ENCODE data around the gene VPS37C.
A peak's percentile ranks its signal among the peaks of the same experiment; 100 is the strongest.

VPS37C gene

DNA sequence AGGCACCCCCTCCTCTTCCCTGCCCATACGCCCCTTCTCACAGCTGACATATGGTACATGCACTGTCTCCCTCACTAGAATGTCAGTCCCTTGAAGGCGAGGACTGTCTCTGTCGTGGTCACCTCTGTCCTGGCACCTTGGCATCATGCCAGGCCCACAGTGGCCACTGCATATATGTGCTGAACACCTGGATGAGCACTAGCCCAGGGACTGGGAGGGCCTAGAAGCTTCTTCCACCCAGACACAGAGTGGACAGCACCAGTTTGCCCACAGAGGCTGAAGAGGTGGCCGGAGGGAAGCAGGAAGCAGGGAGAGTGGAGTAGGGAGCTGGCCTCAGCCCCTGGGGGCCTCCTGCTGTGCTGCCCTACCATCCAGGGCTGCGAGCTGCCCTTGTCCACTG lies 28.6 kb downstream of the VPS37C start:
- DNase-seq (ENCODE audit: low spot score): no peak

- no peak for DNase-seq (ENCODE audit: low spot score)
Measured at GRCh38 chr11:61131998-61132555, 29.1 kb downstream of the VPS37C start.

DNA sequence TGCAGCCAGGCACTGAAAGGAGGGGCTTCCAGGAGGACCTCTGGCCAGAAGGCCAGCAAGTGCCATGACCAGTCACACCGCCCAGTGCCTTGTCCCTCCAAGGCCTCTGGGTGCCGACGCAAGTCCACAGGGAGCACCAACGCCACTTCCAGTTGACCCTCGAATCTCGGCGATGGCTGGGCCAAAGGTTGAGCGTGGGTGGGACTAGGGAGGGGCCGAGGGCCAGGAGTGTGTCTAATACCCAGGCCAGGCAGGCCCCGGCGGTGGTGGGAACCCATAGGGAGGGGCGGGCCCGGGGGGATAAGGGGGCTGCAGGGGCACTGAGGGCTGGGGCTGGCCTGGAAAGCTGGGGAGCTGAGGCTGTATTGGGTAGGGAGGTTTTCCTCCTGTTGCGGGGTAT lies 29.6 kb downstream of the VPS37C start:
- DNase-seq (ENCODE audit: low spot score): no peak

GRCh38 chr11:61131186-61131585 lies 30.0 kb downstream of the VPS37C start:
- DNase-seq (ENCODE audit: low spot score): no peak

DNA sequence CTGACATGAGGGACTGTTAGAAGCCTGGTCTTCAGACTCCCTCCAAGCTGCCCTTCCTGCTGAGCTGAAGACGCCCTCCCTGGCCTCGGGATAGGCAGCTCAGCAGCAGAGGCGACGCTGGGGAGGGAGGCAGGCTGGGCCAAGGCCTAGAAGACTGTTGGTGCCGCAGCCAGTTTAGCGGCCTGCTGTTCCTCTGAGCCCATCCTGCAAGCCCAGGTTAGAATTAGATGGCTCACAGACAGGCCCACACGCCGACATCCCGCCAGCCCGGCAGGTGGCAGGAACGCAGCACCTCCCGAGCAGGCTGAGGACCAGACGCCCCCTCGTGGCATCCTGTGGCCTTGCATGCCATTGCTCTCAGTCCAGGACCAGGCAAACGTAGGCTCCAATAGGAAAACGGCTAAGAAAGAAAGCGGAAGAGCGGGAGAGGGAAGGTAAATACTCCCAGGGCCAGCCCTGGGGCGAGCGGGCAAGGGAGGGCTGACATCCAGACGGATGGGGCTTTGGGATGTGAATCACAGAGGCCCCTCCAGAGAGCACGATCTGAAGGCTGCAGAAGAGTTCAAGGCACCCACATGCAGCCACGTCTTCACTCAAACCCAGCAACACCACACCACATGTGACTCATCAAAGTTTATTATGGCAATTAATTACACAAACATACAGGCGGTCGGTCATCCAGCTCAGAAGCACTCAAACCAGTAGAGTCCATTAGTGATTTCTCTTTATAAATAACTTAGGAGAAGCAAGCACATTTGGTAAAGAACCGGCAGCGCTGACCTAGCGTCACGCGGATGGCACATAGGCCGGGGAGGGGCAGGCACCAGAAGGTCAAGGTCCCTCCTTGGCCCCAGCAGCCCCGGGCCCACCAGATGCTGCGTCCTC lies 31.3 kb downstream of the VPS37C start:
- peak; percentile 100 for DNase-seq (ENCODE audit: low spot score)

- DNase-seq (ENCODE audit: low spot score): no peak
Measured at GRCh38 chr11:61128947-61129638, 32.1 kb downstream of the VPS37C start.

DNA sequence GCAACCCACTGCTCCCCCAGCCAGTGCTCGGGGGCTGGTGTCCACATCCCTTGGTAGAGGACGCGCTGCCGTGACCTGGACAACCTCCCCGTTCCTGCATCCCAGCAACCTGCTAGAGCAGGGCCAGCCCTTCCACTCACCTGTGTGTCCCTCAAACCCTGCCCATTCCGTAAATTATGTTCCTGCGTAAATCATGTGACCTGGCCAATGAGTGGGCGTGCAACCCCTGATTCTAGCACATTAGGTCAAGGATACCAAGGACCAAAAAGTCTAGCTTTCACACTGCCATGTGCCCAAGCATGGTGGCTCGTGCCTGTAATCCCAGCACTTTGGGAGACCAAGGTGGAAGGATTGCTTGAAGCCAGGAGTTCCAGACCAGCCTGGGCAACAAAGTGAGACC lies 33.2 kb downstream of the VPS37C start:
- DNase-seq (ENCODE audit: low spot score): no peak

GRCh38 chr11:61126256-61126655 lies 35.0 kb downstream of the VPS37C start:
- DNase-seq (ENCODE audit: low spot score): no peak

DNA sequence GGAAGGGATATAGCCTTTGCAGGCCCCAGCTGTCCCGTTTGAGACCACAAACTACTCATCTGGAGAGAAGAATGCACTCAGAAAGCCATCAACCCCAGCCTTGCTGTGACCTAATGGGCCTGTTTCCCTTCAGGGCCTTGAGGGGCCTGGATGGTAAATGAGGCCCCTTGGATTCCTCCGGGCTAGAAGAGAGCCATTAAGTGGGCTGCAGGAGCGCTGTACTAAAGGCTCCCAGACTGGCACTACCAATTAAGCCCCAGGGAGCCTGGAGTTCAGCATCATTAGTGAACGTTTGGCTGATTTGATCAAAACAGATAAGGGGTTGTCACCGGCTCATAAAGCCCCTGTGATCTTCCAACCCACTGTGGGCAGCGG lies 35.9 kb downstream of the VPS37C start:
- no peak for DNase-seq (ENCODE audit: low spot score)

DNA sequence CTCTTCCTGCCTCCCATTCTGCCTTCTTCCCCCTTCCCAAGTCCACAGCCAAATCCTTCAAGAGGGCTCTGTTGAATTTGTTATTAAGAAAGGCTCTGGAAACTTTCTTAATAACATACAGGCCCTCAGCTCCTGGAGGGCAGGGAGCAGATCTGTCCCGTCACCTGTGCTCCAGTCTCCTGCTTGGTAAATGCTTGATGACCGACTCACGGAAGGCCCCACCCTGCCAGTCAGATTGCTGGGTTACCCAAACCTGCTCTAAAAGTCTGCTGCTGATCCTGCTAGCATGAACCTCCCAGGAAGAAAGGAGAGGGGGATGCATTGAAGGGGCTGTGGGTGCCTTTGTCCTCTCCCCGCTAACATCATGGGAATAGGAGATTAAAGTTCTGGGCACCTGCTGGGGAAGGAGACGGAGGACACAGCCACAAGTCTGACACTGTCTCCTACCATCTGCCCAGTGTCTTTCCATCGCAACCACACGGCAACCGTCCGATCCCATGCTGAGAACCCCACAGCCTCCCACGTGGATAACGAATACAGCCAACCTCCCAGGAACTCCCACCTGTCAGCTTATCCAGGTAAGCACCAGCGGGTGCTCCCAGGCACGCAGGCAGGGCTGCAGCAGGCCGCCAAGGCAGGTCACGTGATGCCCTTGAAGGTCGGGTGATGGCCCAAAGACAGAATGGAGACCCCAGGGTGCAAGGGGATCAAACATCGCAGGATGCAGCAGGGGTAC lies 36.5 kb downstream of the VPS37C start:
- DNase-seq (ENCODE audit: low spot score): no peak

DNA sequence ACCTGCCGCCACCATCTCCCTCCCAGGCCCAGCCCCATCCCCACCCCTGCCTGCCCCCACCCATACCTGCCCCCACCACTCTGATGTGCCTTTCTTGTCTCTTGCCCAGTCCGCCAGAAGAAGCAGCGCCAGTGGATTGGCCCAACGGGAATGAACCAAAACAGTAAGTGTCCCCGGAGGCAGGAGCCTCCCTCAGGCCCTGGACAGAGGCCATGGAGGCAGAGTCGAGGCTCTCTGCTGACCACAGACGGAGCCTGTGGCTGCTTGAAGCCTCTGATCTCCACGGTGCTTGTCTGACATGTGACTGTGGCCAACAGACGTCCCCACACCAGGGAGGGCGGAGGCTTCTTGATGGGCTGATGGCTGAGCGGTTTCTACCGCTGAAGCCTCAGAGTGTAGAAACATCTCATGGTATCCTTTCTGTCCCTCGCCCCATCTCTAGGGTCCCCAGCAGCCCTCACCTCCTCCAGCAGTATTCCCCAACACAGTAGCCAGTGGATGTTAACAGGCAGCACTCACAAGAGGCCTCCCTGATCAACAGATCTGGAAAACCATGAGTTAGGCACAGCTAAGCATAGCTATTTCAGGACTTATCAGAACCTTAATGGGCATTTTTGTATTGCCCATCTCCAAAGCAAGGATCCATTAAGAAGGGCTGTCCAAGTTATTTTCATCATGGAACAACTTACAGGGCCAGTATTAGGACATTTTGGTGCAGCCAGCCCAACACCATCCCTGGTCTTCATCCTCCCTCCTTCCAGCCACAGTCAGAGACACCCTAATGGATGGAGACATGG lies 37.3 kb downstream of the VPS37C start:
- DNase-seq (ENCODE audit: low spot score): no peak

DNA sequence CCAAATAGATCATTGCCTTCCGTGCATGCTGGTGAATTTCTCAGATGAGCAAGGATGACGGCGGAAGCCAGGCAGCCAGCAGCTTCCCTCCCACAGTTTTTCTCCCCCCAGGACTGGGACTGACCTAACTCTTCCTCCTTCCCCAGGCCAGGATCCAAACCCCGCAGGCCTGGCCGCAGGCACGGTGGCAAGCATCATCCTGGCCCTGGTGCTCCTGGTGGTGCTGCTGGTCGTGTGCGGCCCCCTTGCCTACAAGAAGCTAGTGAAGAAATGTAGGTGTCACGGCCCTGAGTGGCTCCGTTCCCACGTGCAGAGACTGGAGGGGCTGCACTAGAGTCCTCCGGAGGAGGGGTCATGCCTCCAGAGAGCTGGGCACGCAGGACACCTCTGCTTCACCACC lies 38.5 kb downstream of the VPS37C start:
- DNase-seq (ENCODE audit: low spot score): no peak

DNA sequence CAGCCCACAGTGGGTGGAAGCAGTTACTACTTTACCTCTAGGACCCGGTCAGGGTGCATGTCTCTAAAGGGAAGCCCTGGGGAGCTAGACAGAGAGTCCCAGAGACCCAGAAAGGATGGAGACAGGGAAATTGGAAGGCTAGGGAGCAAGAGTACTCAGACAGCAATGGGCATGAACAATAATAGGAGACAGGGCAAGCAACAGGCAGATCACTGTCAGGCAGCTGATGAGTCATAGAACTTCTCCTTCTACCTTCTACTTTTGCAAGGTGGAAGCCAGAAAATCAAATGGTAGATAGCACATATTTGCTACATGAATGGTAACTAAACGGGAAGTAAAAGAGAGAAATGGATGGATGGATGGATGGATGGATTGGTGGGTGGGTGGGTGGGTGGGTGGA lies 39.3 kb downstream of the VPS37C start:
- DNase-seq (ENCODE audit: low spot score): no peak

GRCh38 chr11:61121192-61121831 lies 39.9 kb downstream of the VPS37C start:
- no peak for DNase-seq (ENCODE audit: low spot score)

GRCh38 chr11:61120706-61121191 lies 40.5 kb downstream of the VPS37C start:
- no peak for DNase-seq (ENCODE audit: low spot score)

- no peak for DNase-seq (ENCODE audit: low spot score)
Measured at GRCh38 chr11:61120099-61120705, 41.0 kb downstream of the VPS37C start.

- DNase-seq (ENCODE audit: low spot score): no peak
Measured at GRCh38 chr11:61119571-61119970, 41.7 kb downstream of the VPS37C start.

GRCh38 chr11:61119055-61119454 lies 42.2 kb downstream of the VPS37C start:
- DNase-seq (ENCODE audit: low spot score): no peak

GRCh38 chr11:61118406-61118805 lies 42.8 kb downstream of the VPS37C start:
- DNase-seq (ENCODE audit: low spot score): no peak

GRCh38 chr11:61118004-61118403 lies 43.2 kb downstream of the VPS37C start:
- DNase-seq (ENCODE audit: low spot score): no peak

GRCh38 chr11:61117168-61117520 lies 44.1 kb downstream of the VPS37C start:
- DNase-seq (ENCODE audit: low spot score): no peak

All from HuH-7.5 (cell line).